Measurements from ENCODE around the gene LDAH.

GRCh38 chr2:20758997-20759396 lies 63.9 kb downstream of the LDAH start:
- TF ChIP-seq RNF2 (IDR thresholded peaks at IDR 0.05; ENCODE audit: borderline replicate concordance, low read depth): no peak
- TF ChIP-seq USF2 (IDR thresholded peaks at IDR 0.05): no peak
- no peak for TF ChIP-seq CHD2 (IDR thresholded peaks at IDR 0.05; ENCODE audit: low read length, partially characterized antibody)
- TF ChIP-seq SMC3 (IDR thresholded peaks at IDR 0.05): no peak
- no peak for TF ChIP-seq PBX3 (IDR thresholded peaks at IDR 0.05)
- no peak for TF ChIP-seq ELK1 (IDR thresholded peaks at IDR 0.05; ENCODE audit: low read depth, low read length)
- no peak for TF ChIP-seq NPAS2 (CRISPR knock-in tag; IDR thresholded peaks at IDR 0.05; ENCODE audit: borderline replicate concordance)
- TF ChIP-seq MAZ (IDR thresholded peaks at IDR 0.05; ENCODE audit: borderline replicate concordance, low read depth, low read length): no peak
- TF ChIP-seq CTCF (IDR thresholded peaks at IDR 0.05): no peak
- no peak for TF ChIP-seq RCOR1 (IDR thresholded peaks at IDR 0.05; ENCODE audit: low read depth, low read length)
- TF ChIP-seq POLR2A (IDR thresholded peaks at IDR 0.05; ENCODE audit: low read length): no peak
- TF ChIP-seq MAX (IDR thresholded peaks at IDR 0.05): no peak

All from A549 (cell line).